Stomach (tissue), 9 donors: ENCODE data around the gene RELN. TPM values are rescaled to one million over a fixed set of nuclear protein-coding genes. Genes with fewer than 3 reads are reported as not detected.

Experiments used
- DNase-seq, 2 donors: peaks; one replicate each; pipeline versions ENCODE4 v3.0.0 to v3.0.0-alpha.2; 2013 to 2019
- H3K27ac ChIP-seq, 5 donors: fragments of 200-600 bp in 4 of 5; sonication (generic) in 4 of 5; one replicate each; pipeline ENCODE4 v1.5.1; 2013 to 2019; ENCODE audit warnings: mild to moderate bottlenecking in 1 of 5, moderate library complexity in 1 of 5
- H3K27me3 ChIP-seq, 3 donors: fragments of 200-600 bp; sonication (generic); one replicate each; pipeline ENCODE4 v1.5.1; 2017 to 2019; ENCODE audit warnings: mixed run types in 1 of 3
- H3K36me3 ChIP-seq, 4 donors: fragments of 200-600 bp; sonication (generic); 1 replicate in 3 of 4; 2 replicates in 1 of 4; pipeline ENCODE4 v1.5.1; 2016 to 2019
- H3K4me1 ChIP-seq, 4 donors: fragments of 200-600 bp; sonication (generic); one replicate each; pipeline ENCODE4 v1.5.1; 2016 to 2019
- H3K4me3 ChIP-seq, 4 donors: fragments of 200-600 bp; sonication (generic) in 3 of 4; one replicate each; pipeline ENCODE4 v1.5.1; 2016 to 2019; ENCODE audit warnings: mild to moderate bottlenecking in 1 of 4
- H3K9me3 ChIP-seq, 4 donors: fragments of 200-600 bp; sonication (generic); one replicate each; pipeline ENCODE4 v1.5.1; 2016 to 2019
- EP300 ChIP-seq: sonication (generic); formaldehyde crosslinking; IDR thresholded peaks from one replicate; pipeline ENCODE4 v1.6.1; 2017; ENCODE audit warnings: antibody characterized with exemption
- POLR2A ChIP-seq, 4 donors: fragments of 450-650 bp; IDR thresholded peaks; one replicate each; pipeline ENCODE4 v1.6.1; 2016; ENCODE audit warnings: antibody characterized with exemption in 4 of 4, control low read depth in 2 of 4, mild to moderate bottlenecking in 1 of 4, moderate library complexity in 1 of 4
- POLR2AphosphoS5 ChIP-seq, 3 donors: sonication (generic); formaldehyde crosslinking; IDR thresholded peaks; one replicate each; pipeline ENCODE4 v1.6.1; 2016; ENCODE audit warnings: antibody characterized with exemption in 3 of 3
- WGBS, 5 donors: extraction: QIAGEN DNeasy Blood & Tissue Kit in 3 of 5; methylation state at CpG; one replicate each; pipeline versions ENCODE4 v1.1.5 to v1.1.7; 2013 to 2018; 5-methylcytosine and 5-hydroxymethylcytosine counted together
- intact Hi-C: fragments of 100-400 bp; cut with DNase I; formaldehyde crosslinking; loops from one replicate; pipeline ENCODE4 v1.15.1; 2023; ENCODE audit warnings: low total_unique reads
- polyA plus RNA-seq, 3 donors: library from polyadenylated mRNA; stranded (reverse); fragments of 200-250 nt; gene quantifications; one replicate each; pipeline ENCODE4 v1.2.3, GENCODE V29; 2013
- total RNA-seq, 5 donors: library from RNA; depleted of rRNA; stranded (reverse); fragments of >200 nt; gene quantifications; one replicate each; pipeline versions ENCODE4 v1.1.0 to v1.2.3, GENCODE V29; 2014 to 2016
- TF ChIP-seq, protein P1 (sequence below), 7 experiments: fragments of 450-650 bp in 4 of 7; fragments of 200-600 bp in 3 of 7; sonication (generic) in 3 of 7; IDR thresholded peaks; one replicate each; pipeline ENCODE4 v1.5.1; 2016 to 2019; ENCODE audit warnings: antibody characterized with exemption in 7 of 7, control low read depth in 2 of 7, mild to moderate bottlenecking in 1 of 7
- donor health status: healthy with polysubstance abuse.
- donor health status: Bipolar disorder and iron deficiency.
- donor health status: healthy.

The RELN gene
- total and polyA plus RNA-seq, 8 donors, result 0.19 to 14.3 (median 2.2) TPM

GRCh38 chr7:103651593-103652377 is 337.7 kb downstream of the RELN start:
- intact Hi-C loops, result no loop called here
- no peaks in the 10 kb centered on the region for H3K36me3 ChIP-seq
- no peaks in the 10 kb centered on the region for H3K4me1 ChIP-seq
- no peak overlapping the region for H3K27ac ChIP-seq
- WGBS, 5 donors, result 10 to 22% (median 17%) methylated on average over 3 of the region's 3 CpGs
- H3K27me3 ChIP-seq, result no peaks in the 10 kb centered on the region
- H3K4me3 ChIP-seq, result no peak overlapping the region
- DNase-seq, result no peak
- H3K9me3 ChIP-seq, result peaks cover 0 to 15% (median 14%) of the 10 kb centered on the region in 4 donors
- no peak for TF ChIP-seq EP300
- no peak for TF ChIP-seq POLR2A (IDR thresholded peaks at IDR 0.05)
- TF ChIP-seq, protein P1, sequence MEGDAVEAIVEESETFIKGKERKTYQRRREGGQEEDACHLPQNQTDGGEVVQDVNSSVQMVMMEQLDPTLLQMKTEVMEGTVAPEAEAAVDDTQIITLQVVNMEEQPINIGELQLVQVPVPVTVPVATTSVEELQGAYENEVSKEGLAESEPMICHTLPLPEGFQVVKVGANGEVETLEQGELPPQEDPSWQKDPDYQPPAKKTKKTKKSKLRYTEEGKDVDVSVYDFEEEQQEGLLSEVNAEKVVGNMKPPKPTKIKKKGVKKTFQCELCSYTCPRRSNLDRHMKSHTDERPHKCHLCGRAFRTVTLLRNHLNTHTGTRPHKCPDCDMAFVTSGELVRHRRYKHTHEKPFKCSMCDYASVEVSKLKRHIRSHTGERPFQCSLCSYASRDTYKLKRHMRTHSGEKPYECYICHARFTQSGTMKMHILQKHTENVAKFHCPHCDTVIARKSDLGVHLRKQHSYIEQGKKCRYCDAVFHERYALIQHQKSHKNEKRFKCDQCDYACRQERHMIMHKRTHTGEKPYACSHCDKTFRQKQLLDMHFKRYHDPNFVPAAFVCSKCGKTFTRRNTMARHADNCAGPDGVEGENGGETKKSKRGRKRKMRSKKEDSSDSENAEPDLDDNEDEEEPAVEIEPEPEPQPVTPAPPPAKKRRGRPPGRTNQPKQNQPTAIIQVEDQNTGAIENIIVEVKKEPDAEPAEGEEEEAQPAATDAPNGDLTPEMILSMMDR (IDR thresholded peaks at IDR 0.05), result no peak
- no peak for TF ChIP-seq POLR2AphosphoS5 (IDR thresholded peaks at IDR 0.05)

DNA sequence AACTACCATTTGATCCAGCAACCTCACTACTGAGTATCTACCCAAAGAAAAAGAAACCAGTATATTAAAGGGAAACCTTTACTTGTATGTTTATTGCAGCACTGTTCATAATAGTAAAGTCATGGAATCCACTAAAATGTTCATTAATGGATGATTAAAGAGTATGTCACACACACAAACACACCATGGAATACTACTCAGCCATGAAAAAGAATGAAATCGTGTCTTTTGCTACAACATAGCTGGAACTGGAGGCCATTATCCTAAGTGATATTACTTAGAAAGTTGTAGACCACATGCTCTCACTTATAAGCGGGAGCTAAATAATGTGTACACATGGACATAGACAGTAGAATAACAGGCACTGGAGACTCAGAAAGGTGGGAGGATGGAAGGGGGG is 340.4 kb downstream of the RELN start:
- H3K27me3 ChIP-seq, result no peaks in the 10 kb centered on the region
- H3K4me3 ChIP-seq, result no peak overlapping the region
- TF ChIP-seq, protein P1 (IDR thresholded peaks at IDR 0.05), result no peak
- no peaks in the 10 kb centered on the region for H3K4me1 ChIP-seq
- no peaks in the 10 kb centered on the region for H3K36me3 ChIP-seq
- 76 to 96% (median 96%) methylated on average over 2 of the region's 2 CpGs for WGBS, 5 donors
- H3K27ac ChIP-seq, result no peak overlapping the region
- intact Hi-C loops, result no loop called here
- H3K9me3 ChIP-seq, result peaks cover 0 to 23% (median 21%) of the 10 kb centered on the region in 4 donors
- DNase-seq, result no peak

- H3K27ac ChIP-seq, result no peak overlapping the region
- no peaks in the 10 kb centered on the region for H3K36me3 ChIP-seq
- H3K4me3 ChIP-seq, result no peak overlapping the region
- DNase-seq, result no peak
- intact Hi-C loops, result no loop called here
- peaks cover 0 to 29% (median 28%) of the 10 kb centered on the region in 4 donors for H3K9me3 ChIP-seq
- H3K27me3 ChIP-seq, result no peaks in the 10 kb centered on the region
- no peaks in the 10 kb centered on the region for H3K4me1 ChIP-seq
- 0 to 9% (median 6%) methylated on average over 1 of the region's 1 CpG for WGBS, 5 donors
- TF ChIP-seq POLR2A (IDR thresholded peaks at IDR 0.05) (no peak), EP300 (no peak), POLR2AphosphoS5 (IDR thresholded peaks at IDR 0.05) (no peak)
- TF ChIP-seq, protein P1 (IDR thresholded peaks at IDR 0.05), result no peak
These were observed 341.3 kb downstream of the RELN start for GRCh38 chr7:103648135-103648534.

- no peak overlapping the region for H3K4me3 ChIP-seq
- intact Hi-C loops, result no loop called here
- no peaks in the 10 kb centered on the region for H3K36me3 ChIP-seq
- H3K4me1 ChIP-seq, result no peaks in the 10 kb centered on the region
- H3K27me3 ChIP-seq, result no peaks in the 10 kb centered on the region
- TF ChIP-seq POLR2A (IDR thresholded peaks at IDR 0.05) (no peak), EP300 (no peak), POLR2AphosphoS5 (IDR thresholded peaks at IDR 0.05) (no peak)
- TF ChIP-seq, protein P1 (IDR thresholded peaks at IDR 0.05), result no peak
- WGBS, 5 donors, result 73 to 88% (median 85%) methylated on average over 2 of the region's 2 CpGs
- peaks cover 0 to 29% (median 28%) of the 10 kb centered on the region in 4 donors for H3K9me3 ChIP-seq
- no peak for DNase-seq
- H3K27ac ChIP-seq, result no peak overlapping the region
These were observed 345.1 kb downstream of the RELN start for GRCh38 chr7:103644319-103644718.
